GM12872 (cell line): ENCODE measurements around the gene CCDC102A.

ENCODE experiments used
- TF ChIP-seq, protein P1 (sequence below): IDR thresholded peaks from 3 replicates; pipeline ENCODE4 v1.5.1; 2011; ENCODE audit warnings: low read depth, mild to moderate bottlenecking, low read length, moderate library complexity; ENCODE audit not compliant: insufficient read depth

The CCDC102A gene

DNA sequence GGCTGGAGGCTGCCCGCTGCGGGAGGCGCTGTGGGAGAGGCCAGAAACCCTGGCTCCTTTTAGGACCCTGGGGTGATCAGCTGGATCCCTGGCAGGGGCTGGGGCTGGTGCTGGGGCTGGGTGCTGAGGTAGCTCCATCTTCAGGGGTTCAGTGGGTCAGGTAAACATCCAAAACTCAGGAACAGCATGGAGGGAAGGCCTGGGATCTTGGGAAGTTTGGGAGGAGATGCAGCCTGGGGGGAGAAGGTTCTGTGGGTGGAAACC lies 27.0 kb upstream of the CCDC102A start:
- TF ChIP-seq, protein P1, sequence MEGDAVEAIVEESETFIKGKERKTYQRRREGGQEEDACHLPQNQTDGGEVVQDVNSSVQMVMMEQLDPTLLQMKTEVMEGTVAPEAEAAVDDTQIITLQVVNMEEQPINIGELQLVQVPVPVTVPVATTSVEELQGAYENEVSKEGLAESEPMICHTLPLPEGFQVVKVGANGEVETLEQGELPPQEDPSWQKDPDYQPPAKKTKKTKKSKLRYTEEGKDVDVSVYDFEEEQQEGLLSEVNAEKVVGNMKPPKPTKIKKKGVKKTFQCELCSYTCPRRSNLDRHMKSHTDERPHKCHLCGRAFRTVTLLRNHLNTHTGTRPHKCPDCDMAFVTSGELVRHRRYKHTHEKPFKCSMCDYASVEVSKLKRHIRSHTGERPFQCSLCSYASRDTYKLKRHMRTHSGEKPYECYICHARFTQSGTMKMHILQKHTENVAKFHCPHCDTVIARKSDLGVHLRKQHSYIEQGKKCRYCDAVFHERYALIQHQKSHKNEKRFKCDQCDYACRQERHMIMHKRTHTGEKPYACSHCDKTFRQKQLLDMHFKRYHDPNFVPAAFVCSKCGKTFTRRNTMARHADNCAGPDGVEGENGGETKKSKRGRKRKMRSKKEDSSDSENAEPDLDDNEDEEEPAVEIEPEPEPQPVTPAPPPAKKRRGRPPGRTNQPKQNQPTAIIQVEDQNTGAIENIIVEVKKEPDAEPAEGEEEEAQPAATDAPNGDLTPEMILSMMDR = no peak

DNA sequence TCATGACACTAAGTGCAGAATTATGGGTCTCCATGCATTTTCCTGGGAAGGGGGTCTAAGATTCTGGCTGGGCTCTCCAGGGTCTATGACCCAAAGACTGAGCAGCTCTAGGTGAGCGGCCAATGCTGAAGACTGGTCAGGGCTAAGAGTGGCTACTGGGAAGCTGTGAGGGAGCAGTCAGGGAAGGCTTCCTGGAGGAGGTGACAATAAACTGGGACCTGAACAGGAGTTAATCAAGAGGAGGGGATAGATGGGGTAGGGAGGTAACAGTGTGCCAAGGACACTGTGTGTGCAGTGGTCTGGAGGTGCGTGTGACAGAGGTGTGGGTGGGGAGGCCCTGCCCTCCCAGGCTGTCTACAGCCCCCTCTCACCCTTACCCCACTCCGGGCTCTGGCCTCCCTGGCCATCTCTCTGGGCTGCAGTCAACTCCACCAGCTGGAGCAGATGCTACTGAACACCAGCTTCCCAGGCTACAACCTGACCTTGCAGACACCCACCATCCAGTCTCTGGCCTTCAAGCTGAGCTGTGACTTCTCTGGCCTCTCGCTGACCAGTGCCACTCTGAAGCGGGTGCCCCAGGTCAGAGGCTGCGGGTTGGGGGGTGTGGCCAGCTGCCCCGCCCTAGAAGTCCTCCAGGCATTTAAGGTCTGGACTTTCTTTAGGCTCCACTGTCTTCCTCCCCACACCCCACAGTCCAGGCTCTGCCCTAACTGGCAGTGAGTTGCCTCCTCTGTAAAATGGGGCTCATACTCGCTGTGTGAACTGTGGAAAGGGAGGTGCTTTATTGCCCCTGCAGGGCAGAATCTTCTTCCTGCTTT lies 26.5 kb upstream of the CCDC102A start:
- TF ChIP-seq, protein P1 = no peak

DNA sequence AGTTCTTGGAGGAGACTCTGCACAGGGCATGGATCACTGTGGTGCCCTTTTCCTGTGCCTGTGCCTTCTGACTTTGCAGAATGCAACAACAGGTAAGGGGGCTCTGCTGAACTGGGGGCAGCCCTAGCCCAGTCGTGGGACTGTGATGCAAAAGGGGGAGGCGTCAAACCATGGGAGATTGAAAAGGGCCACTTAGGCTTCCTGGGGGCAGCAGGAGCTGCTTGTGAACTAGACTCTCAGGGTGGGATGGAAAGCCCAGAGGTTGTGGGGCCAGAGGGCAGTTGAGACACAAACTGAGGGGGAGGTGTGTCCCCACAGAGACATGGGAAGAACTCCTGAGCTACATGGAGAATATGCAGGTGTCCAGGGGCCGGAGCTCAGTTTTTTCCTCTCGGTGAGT lies 25.7 kb upstream of the CCDC102A start:
- TF ChIP-seq, protein P1 = no peak

DNA sequence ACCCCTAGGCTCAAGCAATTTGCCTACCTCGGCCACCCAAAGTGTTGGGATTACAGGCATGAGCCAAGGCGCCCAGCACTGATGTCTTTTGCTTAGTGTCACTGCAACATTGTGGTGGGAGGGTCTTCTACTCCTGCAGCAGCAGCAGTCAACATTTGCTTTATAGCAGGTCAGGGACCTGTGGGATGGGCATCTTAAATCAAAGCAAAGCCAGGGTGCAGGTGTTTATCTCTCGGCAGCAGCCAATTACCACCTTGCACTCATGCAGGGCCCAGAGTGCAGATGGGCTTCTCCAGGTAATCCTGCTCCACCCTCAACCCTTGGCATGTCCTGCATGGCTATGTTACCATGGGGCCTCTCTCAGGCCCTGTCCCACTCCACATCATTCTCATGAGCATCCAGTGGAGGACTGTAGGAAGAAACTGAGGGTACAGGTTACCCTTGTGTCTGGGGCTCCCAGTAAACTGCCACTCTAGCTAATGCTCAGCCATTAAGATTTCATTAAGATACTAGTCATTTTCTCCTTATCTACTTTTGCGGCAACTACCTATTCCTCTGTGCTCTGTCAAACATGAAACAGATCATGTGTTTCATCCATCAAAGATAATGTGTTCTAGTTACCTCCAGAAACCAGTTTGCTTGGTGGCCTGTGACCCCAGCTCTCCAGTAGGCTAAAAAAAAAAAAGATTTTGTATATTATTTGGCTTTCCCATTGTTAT lies 22.9 kb upstream of the CCDC102A start:
- TF ChIP-seq, protein P1 = no peak

DNA sequence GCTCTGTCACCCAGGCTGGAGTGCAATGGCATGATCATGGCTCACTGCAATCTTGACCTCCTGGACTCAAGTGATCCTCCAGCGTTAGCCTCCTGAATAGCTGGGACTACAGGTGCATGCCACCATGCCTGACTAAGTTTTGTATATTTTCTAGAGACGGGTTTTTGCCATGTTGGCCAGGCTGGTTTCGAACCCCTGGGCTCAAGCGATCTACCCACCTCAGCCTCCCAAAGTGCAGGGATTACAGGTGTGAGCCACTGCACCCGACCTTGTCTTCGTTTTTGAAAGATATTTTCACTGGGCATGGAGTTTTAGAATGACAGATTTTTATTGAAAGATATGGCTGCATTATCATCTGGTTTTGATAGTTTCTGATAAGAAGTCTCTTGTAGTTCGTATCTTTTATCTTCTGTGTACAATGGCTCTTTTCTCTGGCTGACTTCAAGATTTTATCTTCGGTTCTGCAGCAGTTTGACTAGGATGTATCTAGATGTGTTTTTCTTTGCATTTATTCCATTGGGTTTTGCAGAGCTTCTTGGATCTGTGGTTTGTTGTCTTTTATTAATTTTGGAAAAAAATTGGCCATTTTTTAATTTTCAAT lies 20.7 kb upstream of the CCDC102A start:
- TF ChIP-seq, protein P1 = no peak

DNA sequence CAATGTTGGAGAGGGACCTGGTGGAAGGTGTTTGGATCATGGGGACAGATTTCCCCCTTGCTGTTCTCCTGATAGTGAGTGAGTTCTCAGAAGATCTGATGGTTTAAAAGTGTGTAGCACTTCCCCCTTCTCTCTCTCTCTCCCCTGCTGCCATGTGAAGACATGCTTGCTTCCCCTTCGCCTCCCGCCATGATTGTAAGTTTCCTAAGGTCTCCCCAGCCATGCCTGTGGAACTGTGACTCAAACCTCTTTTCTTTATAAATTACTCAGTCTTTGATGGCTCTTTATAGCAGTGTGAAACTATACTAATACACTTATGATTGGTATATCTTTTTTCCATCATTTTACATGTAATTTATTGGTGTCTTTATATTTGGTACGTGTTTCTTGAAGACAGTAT lies 19.5 kb upstream of the CCDC102A start:
- TF ChIP-seq, protein P1 = no peak

DNA sequence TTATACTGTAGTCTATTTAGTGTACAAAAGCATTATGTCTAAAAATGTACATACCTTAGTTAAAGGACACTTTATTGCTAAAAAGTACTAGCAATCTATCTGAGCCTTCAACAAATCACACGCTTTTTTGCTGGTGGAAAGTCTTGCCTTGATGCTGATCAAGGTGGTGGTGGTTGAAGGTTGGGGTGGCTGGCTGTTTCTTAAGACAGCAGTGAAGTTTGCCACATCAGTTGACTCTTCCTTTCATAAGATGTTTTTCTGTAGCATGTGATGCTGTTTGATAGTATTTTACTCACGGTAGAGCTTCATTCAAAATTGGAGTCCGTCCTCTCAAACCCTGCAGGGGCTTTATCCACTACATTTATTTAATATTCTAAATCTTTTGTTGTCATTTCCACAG lies 14.7 kb upstream of the CCDC102A start:
- TF ChIP-seq, protein P1 = no peak
